SKM-1 treated with dmso at 0.1 percent for 144 hours (cell line): ENCODE results near the gene TTYH1.

Experiments used
- DNase-seq: peaks from one replicate; lab custom pipeline; 2025; ENCODE audit not compliant: unreplicated experiment; lab: John Stamatoyannopoulos, UW

Gene TTYH1

DNA sequence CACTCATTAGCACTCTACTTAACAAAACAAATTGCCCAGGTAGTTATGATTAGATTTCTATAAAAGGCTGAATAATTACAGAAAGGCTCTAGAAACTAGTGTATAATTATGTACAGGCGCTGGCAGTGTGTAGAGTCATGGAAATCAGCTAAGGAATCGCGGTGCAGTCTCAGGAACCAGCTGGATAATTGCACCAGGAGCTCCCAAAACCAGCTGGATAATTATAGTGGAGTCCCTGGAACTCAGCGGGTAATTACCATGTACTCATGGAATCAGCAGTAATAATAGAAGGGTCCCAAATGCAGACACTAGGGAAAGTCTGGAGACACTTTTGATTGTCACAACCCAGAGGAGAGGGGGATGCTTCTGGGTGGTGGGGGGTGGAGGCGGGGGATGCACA, 23.2 kb upstream of the TTYH1 start:
- no peak for DNase-seq

DNA sequence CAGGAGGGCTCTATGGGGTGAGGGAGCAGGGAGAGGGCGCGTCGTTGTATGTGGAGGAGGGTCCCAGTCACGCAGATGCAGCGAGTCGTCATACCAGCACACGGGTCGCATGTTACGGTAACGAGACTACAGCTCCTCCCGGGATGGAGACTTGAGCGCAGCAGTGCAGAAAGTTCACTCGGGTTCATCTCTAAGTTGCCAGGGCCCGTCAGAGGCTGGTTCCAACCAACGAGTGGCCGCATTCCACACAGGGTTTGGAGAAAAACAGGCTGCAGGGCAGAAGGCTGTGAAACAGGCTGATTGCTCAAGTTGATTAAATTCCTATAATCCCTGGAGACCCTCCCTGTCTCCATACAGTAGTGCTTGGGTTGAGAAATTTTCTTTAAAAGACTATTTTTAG, 21.9 kb upstream of the TTYH1 start:
- DNase-seq = no peak

DNA sequence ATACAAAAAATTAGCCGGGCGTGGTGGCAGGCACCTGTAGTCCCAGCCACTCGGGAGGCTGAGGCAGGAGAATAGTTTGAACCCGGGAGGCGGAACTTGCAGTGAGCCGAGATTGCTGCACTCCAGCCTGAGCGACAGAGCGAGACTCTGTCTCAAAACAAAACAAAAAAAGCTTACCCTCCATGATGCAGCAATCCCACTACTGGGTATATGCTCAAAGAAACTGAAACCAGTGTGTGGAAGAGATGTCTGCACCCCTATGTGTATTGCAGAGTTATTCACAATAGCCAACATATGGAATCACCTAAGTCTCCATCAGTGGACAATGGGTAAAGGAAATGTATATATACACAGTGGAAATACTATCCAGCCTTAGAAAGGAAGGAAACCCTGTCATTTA, 19.6 kb upstream of the TTYH1 start:
- no peak for DNase-seq

DNA sequence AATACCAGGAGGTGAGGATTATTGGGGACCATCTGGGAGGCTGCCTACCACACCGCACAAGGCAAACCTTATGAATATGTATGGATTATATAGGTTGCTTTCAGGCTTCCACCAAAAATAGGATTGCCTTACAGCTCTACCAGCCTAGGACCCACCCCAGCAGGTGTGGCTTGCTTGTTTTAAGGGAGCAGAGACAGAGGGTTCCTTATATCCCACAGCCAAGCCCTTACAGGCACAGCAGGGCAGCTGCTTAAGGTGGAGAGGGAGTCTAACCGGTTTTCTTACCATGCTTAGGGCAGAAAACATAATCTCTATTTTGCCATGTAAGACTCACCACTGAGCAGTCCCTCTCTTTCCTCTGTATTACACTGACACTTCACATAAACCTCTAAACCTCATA, 16.1 kb upstream of the TTYH1 start:
- DNase-seq = no peak

DNA sequence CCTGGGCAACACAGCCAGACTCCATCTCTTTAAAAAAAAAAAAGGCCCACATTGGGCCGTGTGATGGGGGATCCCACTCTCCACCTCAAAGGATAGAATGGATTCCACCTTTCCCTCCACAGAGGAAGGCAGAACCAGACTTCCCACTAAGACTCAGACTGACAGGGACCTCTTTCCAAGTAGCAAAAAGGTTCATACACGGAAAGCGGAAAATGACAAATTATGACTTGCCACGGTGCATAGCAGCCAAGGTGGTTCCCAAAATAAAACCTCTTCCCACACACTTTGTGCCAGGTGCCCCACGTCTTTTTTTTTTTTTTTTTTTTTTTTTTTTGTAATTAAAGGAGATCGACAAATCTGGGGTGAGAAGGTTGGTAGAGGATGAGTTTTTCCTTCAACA, 14.4 kb upstream of the TTYH1 start:
- no peak for DNase-seq

DNA sequence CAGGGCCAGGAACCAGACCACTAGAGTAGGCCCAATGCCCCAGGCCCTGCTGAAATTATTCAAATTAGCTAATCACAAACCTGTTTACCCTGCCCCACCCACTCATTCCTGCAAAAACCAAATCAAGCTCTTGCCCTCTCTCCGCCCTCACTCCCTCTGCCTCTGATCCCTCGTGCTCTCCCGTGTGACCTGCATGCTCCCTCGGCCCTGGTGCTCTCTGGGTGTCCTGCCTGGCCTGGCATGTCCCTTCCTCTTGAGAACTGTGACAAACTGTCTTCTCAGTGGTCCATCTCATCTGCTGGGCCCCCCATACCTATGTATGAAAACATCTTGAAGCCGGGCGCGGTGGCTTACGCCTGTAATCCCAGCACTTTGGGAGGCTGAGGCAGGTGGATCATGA, 12.2 kb upstream of the TTYH1 start:
- no peak for DNase-seq

DNA sequence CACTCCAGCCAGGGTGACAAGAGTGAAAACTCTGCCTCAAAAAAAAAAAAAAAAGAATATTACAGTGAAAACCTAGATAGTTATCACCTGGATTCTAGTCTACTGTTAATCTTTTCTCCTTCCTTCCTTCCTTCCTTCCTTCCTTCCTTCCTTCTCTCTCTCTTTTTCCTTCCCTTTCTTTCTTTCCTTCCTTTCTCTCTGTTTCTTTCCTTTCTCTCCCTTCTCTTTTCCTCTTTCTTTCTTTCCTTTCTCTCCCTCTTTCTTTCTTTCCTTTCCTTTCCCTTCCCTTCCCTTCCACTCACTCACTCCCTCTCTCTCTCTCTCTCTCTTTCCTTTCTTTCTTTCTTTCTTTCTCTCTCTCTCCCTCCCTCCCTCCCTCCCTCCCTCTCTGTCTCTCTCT, 9.6 kb upstream of the TTYH1 start:
- DNase-seq = no peak

DNA sequence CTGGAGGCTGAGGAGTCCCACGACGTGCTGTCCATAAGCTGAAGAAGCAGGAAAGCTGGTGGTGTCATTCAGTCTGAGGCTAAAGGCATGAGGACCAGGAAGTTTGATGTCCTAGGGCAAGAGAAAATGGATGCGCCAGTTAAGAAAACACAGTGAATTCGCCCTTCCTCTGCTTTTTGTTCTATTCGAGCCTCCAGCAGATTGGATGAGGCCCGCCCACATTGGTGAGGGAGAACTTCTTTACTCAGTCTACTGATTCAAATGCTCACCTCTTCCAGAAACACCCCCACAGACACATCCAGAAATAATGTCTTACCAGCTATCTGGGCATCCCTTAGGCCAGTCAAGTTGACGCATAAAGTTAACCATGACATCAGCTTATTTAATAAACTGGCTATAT, 7.5 kb upstream of the TTYH1 start:
- no peak for DNase-seq

DNA sequence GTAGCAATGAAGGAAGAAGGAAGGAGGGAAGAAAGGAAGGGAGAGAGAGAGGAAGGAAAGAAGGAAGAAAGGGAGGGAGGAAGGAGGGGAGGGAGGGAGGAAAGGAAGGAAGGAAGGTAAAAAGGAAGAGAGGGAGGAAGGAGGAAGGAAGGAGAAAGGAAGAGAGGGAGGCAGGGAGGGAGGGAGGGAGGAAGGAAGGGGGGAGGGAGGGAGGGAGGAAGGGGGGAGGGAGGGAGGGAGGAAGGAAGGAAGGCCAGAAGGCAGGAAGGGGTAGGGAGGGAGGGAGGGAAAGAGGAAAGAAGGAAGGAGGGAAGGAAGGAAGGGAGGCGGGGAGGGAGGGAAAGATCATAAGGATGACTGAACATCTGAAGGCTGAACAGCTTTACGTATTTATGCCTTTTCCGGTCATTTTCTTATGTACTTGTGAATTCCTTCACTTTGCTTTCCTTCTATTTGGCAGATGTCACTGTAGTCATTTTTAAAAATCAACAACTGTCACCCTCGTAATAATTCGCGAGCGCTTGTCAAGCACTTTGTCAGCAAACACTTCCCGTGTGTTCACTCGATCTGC, 6.7 kb upstream of the TTYH1 start:
- no peak for DNase-seq

DNA sequence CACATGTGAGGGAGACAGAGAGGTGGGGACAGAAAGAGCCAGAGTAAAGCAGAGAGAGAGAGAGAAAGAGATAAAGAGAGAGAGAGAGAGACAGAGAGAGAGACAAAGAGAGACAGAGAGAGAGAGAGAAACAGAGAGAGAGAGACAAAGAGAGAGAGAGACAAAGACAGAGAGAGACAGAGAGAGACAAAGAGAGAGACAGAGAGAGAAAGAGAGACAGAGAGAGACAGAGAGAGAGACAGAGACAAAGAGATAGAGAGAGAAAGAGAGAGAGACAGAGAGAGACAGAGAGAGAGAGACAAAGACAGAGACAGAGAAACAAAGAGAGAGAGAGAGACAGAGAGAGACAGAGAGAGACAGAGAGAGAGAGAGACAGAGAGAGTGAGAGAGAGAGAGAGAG, 4.2 kb upstream of the TTYH1 start:
- DNase-seq = no peak

DNA sequence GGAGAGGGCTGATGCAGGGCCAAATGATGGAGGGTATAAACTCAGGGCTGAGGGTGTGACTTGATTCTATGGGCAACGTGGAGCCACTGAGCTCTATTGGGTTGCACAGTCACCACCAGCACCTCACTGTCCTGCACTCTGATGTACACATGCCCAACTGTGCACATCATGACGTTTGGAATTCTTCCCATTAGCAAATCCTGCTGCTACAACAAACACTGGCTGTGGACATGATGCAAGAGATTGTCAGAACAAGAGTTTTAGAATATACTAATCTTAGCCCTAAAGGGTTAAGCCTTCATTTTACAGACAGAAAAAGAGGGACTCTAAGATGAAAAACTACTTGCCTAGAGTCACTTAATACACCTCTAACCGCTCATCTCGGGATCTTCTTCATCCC, 2.4 kb upstream of the TTYH1 start:
- no peak for DNase-seq

DNA sequence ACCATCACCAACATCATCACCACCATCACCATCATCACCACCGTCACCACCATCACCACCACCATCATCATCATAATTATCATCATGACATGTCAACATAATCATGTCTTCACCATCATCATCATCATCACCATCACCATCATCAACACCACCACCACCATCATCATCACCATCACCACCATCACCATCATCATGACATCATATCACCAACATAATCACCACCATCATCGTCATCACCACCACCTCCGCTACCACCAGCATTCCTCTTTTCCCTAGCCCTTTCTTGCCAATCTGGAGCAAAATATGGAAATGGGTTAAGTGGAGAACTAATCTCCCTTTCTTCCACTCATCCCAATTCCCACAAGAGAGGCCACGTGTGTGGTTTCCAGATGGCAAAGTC, 1.1 kb upstream of the TTYH1 start:
- DNase-seq = no peak

DNA sequence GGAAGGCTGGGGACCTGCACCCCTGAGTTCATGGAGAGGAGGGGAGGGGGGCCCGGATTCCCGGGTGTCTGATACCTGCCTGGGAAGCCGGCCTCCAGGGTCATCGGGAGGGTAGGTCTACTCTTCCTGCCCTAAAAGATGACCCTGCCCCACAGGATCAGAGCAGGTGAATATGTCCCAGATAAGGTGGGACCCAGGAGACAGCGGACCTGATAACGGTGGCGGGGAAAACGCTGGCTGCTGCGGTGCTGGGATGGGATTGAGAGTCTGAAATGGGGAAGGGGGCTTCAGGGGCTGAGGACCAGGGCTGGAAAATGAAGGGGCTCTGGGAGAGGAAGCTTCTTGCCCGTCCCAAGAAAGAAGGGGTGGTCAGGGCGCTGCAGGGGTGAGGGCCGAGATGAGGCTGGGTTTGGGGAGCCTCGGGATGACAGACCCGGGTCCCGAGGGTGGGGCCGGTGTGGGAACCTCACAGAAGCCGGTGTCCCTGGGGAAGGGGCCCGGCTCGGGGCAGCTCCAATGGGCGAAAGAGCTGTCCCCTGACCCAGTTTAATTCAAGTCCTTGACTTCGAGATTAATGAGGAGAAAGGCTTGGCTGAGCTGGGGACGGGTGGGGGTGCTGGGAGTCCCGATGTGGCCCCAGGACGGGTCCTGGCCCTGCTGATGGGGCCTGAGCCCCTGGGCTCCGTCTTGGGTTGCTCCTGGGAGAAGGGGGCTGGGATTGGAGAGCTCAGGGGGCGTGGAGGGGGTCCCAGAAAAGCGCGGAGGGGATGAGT, 823 bp downstream of the TTYH1 start:
- DNase-seq = no peak

DNA sequence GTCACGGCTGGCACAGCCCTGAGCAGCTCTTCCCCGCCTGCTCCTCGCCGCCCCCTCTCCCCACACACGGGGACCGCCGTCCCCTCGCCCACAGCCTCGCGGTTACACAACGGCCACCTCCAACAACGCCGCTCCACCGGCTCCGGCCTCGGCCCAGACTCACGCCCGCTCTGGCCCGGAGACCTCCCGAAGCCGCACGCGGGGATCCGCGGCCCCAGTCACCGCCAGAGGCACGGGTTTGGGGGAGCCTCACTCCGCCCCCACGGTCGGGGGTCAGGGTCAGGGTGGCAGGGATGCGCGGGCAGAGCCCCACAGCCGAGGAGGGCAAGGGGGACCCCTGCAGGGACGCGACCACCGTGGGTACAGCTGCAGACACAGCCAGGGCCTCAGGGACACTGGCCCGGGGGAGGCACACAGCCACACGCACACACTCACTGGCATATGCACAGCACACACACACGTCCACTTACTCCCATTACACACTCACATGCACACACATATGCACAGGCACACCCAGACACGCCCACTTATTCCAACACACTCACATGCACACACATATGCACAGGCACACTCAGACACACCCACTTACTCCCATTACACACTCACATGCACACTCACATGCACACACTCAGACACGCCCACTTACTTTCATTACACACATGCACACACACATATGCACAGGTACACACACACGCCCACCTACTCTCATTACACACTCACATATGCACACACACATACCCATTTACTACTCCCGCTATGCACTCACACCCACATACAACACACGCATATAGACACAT, 1.6 kb downstream of the TTYH1 start:
- no peak for DNase-seq

DNA sequence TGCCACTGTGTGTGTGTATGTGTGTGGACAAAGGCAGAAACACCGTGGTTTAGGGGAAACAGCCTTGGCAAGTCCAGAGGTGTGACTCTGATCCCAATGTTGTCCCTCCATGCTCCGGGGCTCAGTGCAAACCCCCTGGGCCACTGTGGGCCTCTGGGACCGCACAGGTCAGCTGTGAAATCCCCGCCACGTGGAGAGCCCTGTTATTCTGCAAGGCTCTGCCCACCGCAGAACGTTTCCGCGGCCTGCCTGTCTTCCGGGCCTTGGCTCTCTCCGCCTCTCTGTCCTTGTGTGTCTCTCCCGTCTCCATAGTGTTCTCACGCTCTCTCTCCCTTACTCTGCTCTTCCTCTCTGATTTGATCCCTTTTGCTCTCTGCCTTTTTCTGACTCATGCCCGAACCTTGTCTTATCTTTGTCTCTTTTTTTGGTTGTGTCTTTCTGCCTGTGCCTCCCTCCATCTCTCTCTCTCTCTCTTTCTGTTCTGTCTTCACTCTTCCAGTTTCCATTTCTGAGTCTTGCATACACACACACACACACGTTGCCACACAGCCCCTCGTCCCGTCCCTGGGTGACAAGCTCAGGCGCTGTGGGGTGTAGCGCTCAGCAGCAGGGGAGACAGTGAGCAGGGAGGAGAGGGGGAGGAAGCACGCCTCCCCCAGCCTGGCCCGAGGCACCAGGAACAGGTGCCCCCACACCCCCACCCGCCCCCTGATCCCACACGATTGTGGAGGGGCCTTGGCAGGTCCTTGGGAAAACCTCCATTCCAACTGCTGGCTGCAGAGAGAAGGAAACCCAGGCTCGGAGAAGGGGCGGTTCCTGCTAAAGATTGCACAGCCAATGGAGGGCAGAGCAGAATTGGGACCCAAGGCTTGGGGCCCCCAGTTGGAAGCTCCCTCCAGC, 3.0 kb downstream of the TTYH1 start:
- DNase-seq = no peak

DNA sequence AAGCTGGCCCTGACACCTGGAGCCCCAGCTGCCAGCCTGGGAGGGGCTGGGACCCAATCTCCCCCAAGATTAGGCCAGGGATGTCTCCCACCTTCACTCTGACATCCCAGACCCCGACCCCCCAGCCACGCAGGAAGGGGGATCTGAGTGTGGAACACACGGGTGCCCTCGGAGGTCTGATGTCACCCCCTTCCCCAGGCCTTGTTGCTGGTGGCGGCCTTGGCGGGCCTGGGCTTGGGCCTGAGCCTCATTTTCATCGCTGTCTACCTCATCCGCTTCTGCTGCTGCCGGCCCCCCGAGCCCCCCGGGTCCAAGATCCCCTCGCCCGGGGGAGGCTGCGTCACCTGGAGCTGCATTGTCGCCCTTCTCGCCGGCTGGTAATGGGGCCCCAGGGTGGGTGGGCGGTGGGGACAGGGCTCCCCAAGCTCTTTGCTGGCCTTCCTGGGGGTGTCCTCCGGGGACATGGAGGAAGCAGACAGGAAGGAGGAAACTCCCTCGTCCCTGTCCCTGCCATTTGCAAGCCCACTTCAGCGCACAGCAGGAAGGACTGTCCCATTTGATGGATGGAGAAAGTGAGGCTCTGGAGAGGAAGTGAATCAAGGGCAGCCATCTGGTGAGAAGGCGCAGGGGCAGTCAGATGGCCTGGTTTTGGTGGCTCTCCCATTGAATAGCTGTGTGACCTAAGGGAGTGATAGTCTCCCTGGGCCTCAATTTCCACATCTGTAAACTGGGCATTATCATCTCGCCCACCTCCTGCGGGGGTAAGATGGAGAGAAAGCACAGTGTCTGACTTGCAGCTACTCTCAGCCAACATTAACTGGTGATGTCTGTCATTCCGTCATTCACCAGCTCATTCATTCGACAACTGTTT, 3.9 kb downstream of the TTYH1 start:
- no peak for DNase-seq

DNA sequence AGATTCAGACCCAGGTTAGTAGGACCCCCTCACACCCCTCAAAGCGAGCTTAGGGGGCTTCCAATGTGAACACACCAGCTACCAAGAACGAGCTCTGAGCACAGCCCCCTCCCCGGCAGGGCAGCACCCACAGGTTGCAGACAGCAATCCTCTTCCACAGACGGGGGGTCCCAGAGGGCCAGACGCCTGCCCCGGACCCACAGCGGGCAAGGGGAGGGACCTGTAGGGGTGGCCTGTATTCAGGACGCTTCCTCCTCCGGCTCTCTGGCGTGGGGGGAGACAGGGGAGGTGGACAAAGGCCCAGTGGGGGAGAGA, 4.8 kb downstream of the TTYH1 start:
- DNase-seq = no peak

DNA sequence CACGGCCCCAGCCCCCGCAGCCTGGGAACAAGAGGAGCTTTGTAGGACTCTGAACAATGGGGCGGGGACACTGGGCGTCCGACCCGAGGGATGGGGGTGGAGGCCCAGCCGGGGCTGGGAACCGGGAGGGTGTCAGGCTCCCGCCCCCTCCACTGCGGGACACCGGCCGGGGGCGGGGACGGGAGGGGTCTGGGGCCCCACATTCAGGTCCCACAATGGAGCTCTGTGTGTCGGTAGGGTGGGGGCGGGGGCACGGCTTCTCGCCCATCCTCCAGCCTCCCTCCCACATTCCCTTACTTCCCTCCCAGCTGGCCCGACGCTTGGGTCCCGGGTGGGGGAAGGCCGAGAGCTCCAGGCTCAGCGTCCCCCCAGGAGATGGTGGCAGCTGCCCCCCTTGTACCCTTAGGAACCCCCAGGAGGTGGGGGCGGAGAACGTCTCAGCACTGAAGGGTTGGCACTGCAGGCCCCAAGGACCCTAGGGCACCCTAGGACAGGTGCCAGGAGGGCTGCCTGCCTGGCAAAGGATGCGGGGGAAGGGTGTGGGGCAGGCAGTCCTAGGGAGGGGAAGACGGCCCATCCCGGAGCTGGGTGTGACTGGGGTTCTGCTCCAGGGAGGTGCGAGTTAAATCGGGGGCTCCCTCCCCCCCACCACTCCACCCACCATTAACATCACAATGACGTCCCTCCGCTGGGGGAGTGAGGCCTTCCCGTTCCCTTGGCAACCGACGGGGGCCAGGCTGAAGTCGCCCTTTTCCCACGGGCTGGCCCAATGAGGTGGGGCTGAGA, 5.3 kb downstream of the TTYH1 start:
- DNase-seq = no peak

DNA sequence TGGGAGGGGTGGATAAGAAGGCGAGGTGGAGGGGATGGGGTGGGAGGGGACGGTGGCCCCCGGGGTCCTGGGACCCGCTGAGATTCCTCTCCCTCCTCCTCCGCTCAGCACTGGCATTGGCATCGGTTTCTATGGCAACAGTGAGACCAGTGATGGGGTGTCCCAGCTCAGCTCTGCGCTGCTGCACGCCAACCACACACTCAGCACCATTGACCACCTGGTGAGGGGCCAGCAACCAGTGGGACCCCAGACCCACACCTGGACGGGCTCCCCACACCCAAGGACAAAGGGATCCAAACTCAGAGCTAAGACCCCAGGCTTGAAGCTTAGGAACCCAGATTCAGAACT, 5.9 kb downstream of the TTYH1 start:
- no peak for DNase-seq

DNA sequence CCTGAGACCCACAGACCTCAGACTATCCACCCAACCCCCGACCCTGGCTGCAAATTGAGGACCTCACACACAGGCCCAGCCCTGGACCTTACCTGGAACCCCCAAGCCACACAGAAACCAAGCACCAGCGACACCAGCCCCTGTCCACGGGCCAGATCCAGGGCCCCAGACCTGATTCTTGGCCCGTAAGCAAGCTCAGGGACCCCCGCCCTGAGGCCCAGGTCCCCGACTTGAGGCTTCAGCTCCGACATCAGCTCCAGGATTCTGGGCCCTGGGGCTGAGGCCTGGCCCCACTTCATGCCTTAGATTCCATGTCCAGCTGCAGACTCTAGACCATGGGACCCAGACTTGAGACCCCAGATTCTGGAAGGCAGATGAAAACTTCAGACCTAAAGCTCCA, 6.3 kb downstream of the TTYH1 start:
- no peak for DNase-seq
